ENCODE results near the gene CCDC178. TPM values are rescaled to one million over a fixed set of nuclear protein-coding genes. Genes with fewer than 3 reads are reported as not detected.
"Not testable (repeated sequence)": the region's sequence is repeated elsewhere in the genome, so short reads cannot be mapped to it uniquely, and the experiment has no call there.

CCDC178 gene
- total RNA-seq, 4 donors from 2014 or later = 0.78 to 8.7 (median 2.2) TPM

GRCh38 chr18:33157893-33158292, 282.6 kb downstream of the CCDC178 start:
- Histone ChIP-seq H3K9me3 (no peaks in the 10 kb centered on the region), H3K4me3 (no peak overlapping the region), H3K36me3 (no peaks in the 10 kb centered on the region), H3K27me3 (no peaks in the 10 kb centered on the region), H3K27ac (no peak overlapping the region), H3K4me1 (no peaks in the 10 kb centered on the region)
- no peak for DNase-seq (ENCODE audit: low spot score in 2 of 2)
- TF ChIP-seq CTCF (IDR thresholded peaks at IDR 0.05) (no peak), POLR2A (IDR thresholded peaks at IDR 0.05) (no peak), EP300 (IDR thresholded peaks at IDR 0.05) (no peak)
- 46 to 49% methylated on average over 1 of the region's 1 CpG for WGBS, 2 donors

GRCh38 chr18:33156906-33157470, 283.5 kb downstream of the CCDC178 start:
- Histone ChIP-seq H3K4me3 (no peak overlapping the region), H3K27ac (no peak overlapping the region), H3K9me3 (no peaks in the 10 kb centered on the region), H3K4me1 (no peaks in the 10 kb centered on the region), H3K27me3 (no peaks in the 10 kb centered on the region), H3K36me3 (no peaks in the 10 kb centered on the region)
- no peak for DNase-seq (ENCODE audit: low spot score in 2 of 2)
- no peak for TF ChIP-seq POLR2A (IDR thresholded peaks at IDR 0.05)
- no peak for TF ChIP-seq EP300 (IDR thresholded peaks at IDR 0.05)
- no peak for TF ChIP-seq CTCF (IDR thresholded peaks at IDR 0.05)

- Histone ChIP-seq H3K4me3 (no peak overlapping the region), H3K27ac (no peak overlapping the region), H3K27me3 (no peaks in the 10 kb centered on the region), H3K4me1 (no peaks in the 10 kb centered on the region), H3K36me3 (no peaks in the 10 kb centered on the region), H3K9me3 (no peaks in the 10 kb centered on the region)
- WGBS, 2 donors = 45 to 55% methylated on average over 2 of the region's 2 CpGs
- TF ChIP-seq CTCF (IDR thresholded peaks at IDR 0.05) (no peak), EP300 (IDR thresholded peaks at IDR 0.05) (no peak)
- no peak for DNase-seq (ENCODE audit: low spot score in 2 of 2)
These were observed 286.5 kb downstream of the CCDC178 start for GRCh38 chr18:33154049-33154448.

GRCh38 chr18:33152376-33152775, 288.1 kb downstream of the CCDC178 start:
- no peaks in the 10 kb centered on the region for H3K9me3 ChIP-seq
- no peak for DNase-seq (ENCODE audit: low spot score in 2 of 2)
- H3K27ac ChIP-seq = no peak overlapping the region
- H3K27me3 ChIP-seq = no peaks in the 10 kb centered on the region
- H3K4me3 ChIP-seq = no peak overlapping the region
- no peaks in the 10 kb centered on the region for H3K4me1 ChIP-seq
- no peak for TF ChIP-seq CTCF (IDR thresholded peaks at IDR 0.05)
- no peak for TF ChIP-seq EP300 (IDR thresholded peaks at IDR 0.05)
- no peak for TF ChIP-seq POLR2A (IDR thresholded peaks at IDR 0.05)
- no peaks in the 10 kb centered on the region for H3K36me3 ChIP-seq
- 56 to 59% methylated on average over 1 of the region's 1 CpG for WGBS, 2 donors

- not testable (repeated sequence) for H3K9me3 ChIP-seq; H3K4me3 ChIP-seq; H3K27ac ChIP-seq; DNase-seq (ENCODE audit: low spot score in 2 of 2); H3K4me1 ChIP-seq; H3K27me3 ChIP-seq; H3K36me3 ChIP-seq
- WGBS, 2 donors = 95 to 97% methylated on average over 20 to 25 of the region's 25 CpGs
These were observed 292.7 kb downstream of the CCDC178 start for GRCh38 chr18:33147811-33148210.

GRCh38 chr18:33146014-33146413, 294.5 kb downstream of the CCDC178 start:
- WGBS, 2 donors = 80 to 90% methylated on average over 2 of the region's 2 CpGs

More at GRCh38 chr18:33146014-33146413, 294.5 kb downstream of the CCDC178 start:
- no peaks in the 10 kb centered on the region for H3K27me3 ChIP-seq
- H3K36me3 ChIP-seq = no peaks in the 10 kb centered on the region
- H3K4me1 ChIP-seq = no peaks in the 10 kb centered on the region
- no peak overlapping the region for H3K27ac ChIP-seq
- no peak for TF ChIP-seq EP300 (IDR thresholded peaks at IDR 0.05)
- DNase-seq (ENCODE audit: low spot score in 2 of 2) = no peak
- H3K9me3 ChIP-seq = no peaks in the 10 kb centered on the region
- H3K4me3 ChIP-seq = no peak overlapping the region
